ENCODE results near the gene CD82.

Gene CD82

DNA sequence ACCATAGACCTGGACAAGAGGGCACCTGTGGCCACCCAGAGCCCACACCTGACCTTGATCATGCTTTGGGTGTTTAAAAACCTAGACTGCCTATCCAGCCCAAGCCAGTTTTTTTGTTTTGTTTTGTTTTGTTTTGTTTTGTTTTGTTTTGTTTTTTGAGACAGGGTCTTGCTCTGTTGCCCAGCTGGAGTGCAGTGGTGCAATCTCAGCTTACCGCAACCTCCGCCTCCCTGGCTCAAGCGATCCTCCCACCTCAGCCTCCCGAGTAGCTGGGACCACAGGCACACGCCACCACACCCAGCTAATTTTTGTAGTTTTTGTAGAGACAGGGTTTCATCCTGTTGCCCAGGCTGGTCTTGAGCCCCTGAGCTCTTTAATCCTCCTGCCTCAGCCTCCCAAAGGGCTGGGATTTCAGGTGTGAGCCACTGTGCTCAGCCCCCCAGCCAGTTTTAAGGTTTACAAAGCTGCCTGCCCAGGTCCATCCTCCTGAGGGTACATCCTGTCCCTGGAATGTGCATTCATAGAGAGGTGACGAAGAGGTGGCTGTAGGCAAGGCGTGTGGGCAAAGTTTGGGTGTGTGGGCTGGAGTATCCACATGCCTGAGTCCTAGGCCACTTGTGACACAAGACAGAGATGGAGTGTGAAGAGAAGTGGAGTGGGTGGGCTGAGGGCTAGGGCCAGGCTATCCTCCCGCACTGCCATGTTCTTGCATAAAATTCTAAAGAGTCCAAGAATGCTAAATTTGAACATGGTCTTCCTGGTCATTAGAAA, 3.3 kb upstream of the CD82 start:
- DNase-seq, result no peak

DNA sequence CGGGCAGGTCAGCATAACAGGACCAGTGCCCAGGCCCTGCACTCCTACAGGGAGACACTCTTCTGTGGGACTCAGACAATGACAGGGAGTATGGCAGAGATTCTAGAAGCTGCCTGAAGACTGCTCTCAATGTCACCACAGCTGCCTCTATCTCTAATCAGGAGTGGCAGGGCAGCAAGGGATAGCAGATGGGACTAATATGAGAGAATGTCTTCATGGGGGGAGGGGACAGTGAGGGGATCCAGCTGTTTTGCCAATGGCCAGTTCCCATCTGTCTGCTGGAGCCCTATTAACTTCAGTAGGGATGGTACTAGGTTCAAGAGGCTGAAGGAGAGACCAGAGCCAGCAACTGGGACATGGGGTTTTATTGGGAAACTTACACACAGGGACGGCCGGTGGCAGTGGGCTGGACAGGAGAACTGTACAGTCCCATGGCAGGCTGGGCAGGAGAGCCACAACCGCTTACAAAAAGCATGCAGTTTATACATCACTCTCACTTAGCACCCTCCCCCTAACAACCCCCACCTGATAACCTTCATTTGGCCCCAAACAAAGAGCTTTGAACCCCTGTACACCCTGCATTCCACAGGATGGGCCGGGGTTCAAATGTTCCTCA, 2.5 kb upstream of the CD82 start:
- DNase-seq, result no peak

DNA sequence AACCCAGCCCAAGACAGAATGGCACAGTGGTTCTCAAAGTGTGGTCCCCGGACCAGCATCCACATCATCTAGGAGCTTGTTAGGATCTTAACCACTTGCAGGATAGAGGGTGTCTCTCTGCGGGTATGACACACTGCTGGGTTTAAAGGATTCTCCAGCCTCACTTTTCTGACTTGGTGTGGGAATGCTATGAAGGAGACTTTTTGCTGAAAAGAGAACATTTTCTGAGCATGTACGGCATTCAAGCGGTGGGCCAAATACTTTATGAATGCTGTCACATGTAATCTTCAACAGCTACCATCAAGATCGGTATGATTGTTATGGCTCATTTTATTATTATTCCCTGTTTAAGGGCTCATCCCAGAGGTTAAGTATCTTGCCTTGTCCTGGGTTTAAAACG, 1.8 kb upstream of the CD82 start:
- DNase-seq, result no peak

DNA sequence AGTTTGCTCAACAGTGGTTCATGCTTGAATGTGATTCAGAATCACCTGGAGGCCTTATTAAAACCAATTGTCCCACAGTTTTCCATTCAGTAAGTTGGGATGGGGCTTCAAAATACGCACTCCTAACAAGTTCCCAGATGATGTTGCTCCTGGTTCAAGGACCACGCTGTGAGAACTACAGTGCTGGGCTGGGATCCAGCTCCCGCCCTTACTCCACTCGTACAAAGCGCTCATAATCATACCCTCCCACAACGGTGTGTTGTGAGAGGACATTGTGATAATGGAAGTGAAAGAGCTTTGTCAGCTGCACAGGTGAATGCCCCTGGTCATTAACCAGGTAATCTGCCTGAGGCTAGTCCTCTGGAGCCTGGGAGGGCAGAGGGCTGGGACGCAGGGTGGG, 1.3 kb upstream of the CD82 start:
- DNase-seq, result peak; percentile 54

DNA sequence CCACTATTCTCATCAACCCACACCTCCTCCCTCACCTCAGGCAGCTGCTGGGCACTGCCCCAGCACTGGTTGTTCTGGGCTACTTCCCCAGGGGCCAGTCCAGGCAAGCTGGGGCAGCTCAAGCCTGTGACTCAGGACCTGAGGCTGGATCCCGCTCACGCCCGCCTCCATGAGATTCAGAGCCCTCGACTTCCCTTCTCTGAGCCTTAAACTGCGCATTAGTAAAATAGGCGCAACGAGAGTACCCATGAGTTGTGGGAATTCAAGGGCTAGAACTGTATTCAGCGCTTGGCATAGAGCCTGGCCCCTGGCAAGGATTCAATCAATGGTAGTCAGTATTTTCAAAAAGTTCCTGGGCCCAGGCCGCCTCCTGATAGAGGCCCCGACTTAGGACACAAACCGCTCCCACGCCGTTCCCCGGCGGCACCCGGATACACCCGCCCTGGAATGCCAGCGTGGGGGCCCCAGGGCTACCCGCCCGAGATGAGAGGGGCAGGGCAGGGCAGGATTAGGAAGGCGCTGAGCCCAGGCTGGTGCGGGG, 723 bp upstream of the CD82 start:
- DNase-seq, result peak; percentile 56

DNA sequence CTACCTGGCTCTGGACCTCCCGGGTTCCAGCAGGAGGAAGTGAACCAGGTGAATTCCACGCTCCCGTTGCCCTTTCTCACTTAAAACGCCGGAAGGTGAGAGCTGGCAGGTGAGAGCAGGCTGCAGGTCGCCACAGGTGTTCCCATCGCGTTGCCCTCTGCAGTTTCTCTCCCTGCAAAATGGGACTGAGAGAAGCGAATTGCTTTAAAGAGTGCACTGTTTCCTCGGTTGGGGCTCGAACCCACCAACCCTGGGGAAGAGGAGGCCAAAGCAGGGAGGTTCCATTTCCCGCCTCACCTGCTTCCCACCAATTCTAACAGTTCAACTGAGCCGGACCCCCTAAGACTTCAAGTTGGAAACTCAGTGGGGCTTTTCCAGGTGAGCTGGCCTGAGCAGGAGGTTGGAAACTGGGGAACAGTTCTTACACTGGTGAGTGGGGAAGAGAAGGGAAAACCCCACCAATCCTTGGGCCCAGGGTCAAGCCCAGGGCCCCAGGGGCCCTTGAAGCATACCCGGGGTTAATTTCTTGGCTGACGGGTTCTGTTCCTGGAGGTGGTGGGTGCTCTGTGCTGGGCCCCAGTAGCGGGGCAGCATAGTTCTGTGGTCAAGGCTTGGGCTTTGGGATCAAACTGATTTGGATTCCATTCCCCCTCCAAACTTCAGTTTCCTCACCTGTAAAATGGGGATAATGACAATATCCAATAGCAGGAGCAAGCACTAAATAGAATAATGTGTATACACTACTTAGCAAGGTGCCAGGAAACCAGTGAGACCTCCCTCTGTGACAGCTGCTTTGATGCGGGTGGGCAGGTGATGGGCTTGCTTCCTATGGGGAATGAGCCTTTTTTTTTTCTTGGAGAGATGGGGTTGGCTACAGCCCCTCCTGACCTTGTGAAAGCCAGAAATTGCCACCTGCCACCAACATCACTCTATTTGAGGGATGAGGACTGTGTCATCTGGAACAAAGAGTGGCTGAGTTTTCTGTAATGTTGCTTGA, 788 bp downstream of the CD82 start:
- DNase-seq, result no peak

DNA sequence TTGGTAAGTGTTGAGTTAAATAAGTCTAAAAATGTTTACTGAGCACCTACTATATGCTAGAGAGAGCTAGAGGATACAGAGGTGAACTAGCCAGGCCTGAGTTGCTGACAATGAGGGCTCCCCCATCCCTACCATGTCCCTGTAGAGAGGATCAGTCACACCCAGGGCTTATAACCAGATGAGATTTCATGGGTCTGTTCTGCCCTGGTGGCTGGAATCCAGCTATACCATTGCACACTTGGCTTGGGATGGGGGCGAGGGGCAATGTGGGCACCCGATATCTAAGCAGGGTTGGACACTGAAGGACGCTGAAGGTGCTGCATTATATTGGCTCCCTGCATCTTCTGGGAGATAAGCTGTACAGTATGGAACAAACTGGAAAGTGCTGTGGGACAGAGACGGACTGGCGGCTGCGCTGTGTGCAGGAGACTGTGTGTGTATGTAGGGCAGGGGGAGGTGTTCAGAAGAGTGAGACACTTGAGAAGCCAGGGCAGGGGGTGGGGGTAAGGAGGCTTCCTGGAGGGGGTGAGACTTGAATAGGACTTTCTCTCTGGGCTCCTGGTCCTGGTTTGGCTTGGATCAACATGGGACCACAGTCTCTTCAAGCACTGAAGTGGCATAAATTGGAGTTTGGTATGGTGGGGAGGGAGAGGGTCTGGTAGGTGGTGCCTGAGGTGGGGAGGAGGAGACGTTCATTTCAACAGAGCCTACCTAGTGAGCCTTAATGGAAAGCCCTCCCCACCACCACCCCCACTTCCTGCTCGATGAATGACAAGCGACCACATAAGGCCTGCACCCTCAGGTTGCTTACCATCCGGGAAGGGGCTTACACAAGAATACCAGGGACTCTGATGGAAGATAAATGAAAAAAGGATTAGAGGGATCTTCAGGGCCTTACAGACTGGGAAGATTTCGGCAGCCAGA, 1.8 kb downstream of the CD82 start:
- DNase-seq, result no peak

- no peak for DNase-seq
Observed at GRCh38 chr11:44567876-44568256, 2.4 kb downstream of the CD82 start.

- DNase-seq, result no peak
Observed at GRCh38 chr11:44568331-44568657, 2.8 kb downstream of the CD82 start.

GRCh38 chr11:44568658-44569473, 3.4 kb downstream of the CD82 start:
- no peak for DNase-seq

- DNase-seq, result no peak
Observed at GRCh38 chr11:44570411-44571155, 5.1 kb downstream of the CD82 start.

DNA sequence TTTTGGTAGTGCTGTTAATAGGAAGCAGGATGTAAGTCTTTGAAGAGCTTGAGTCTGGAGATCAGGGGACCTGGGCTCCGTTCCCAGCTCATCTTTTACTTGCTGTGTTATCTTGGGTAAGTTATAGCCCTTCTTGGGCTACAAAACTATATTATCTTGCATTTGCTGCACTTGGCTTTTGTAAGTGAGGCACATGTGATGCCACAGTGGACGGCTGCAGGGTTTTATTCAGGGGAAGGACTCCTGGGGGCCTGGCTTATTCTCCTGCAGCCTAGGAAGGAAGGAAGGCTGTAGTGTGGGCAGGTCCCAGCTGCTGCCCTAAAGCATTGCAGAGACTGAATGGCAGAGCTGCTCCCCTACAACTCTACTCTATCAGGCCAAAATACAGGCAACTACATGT, 6.4 kb downstream of the CD82 start:
- DNase-seq, result no peak

DNA sequence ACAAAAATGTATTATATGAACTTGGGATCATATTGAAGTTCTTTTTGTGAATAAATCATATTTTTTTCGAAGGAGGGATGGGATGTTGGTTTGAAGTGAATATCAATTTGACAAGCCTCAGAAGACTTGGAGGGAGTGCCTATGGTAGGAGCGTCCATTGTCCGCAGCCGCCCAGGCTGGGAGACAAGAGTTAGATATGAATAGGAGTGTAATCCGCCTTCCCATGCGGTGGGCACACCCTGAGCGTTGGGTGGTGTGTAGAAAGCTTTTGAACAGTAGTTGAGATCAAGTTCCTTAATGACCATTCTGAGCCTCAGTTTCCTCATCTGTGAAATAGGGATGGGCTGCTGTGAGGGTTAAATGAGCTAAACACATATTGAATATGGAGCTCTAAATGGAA, 7.0 kb downstream of the CD82 start:
- no peak for DNase-seq

GRCh38 chr11:44572884-44573283, 7.4 kb downstream of the CD82 start:
- DNase-seq, result no peak

DNA sequence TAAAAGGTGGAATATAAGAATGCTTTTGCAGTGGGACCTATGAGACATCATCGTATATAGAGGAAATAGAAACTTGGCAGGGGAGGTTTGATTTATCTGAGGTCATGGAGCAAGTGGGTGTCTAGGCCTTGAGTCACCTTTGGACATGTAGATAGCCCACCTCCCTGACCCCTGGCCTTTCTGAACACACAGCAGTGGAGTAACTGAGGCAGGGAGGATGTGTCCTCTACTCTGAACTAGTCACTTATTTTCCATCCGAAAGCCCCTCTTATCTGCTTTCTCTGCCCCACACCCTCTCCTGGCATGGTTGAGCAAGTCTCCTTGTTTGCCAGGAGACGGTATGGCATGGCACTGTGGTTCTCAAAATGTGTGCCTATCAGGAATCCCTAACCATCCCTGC, 7.9 kb downstream of the CD82 start:
- DNase-seq, result no peak

- DNase-seq, result no peak
Observed at GRCh38 chr11:44574610-44575287, 9.3 kb downstream of the CD82 start.

GRCh38 chr11:44575288-44575672, 9.8 kb downstream of the CD82 start:
- no peak for DNase-seq

DNA sequence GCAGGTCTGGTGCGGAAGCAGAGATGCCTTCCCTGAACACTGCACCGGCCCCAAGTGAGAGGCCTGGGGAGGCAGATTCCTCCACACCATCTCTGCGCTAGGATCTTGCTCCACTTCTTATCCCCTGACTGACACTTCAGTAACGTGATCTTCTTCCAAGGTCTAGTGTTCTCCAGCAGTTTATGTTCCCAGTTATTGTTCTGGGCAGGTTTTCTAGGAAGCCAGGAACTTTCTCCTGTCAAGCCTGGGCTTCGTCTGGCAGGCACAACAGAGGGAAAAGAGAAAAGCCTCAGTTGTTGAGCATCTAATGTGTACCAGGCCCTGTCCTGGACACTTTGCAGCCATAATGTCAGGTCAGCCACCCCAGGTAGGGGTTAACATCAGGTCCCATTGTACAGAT, 10.5 kb downstream of the CD82 start:
- DNase-seq, result no peak

DNA sequence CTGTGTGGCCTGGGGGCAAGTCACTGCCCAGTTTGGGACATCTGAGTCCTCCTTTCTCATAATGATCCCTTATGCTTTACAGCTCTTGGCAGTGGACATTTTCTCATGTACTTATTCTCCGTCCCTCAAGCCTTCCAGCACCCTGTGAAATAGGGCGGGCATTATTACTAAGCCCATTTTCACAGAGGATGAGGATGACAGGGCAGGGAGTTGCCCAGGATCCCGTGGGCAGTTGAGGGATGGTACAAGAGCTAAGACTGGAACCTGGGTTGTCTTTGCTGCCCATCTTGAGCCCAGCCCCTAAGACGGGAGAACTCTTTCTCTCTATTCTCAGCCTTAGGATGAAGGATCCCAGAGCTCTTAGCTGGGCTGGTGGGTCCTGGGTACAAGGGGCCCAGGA, 11.2 kb downstream of the CD82 start:
- no peak for DNase-seq

- DNase-seq, result no peak
Observed at GRCh38 chr11:44577231-44577830, 11.9 kb downstream of the CD82 start.

Measured in NCI-H748 treated with DMSO at 0.1 percent for 48 hours (cell line).